Kidney (tissue), 14 donors: ENCODE results near the gene RBCK1. TPM values are rescaled to one million over a fixed set of nuclear protein-coding genes. Genes with fewer than 3 reads are reported as not detected.
A peak's percentile ranks its signal among the peaks of the same experiment; 100 is the strongest.

Source experiments
- DNase-seq, 5 donors: peaks; one replicate each; pipeline ENCODE4 v3.0.0-alpha.2; 2013 to 2020
- FAIRE-seq: peaks from 2 replicates; lab custom pipeline; 2012; peaks lifted over from hg19 to GRCh38; lab: Jason Lieb, UNC
- H3K27ac ChIP-seq, 2 donors: one replicate each; pipeline ENCODE4 v1.7.0; 2013; ENCODE audit warnings: low read depth in 2 of 2, low read length in 2 of 2, inconsistent platforms in 1 of 2
- H3K27me3 ChIP-seq: one replicate; pipeline ENCODE4 v1.7.1; 2013; ENCODE audit warnings: low read length, inconsistent platforms; ENCODE audit not compliant: control insufficient read depth, insufficient read depth
- H3K36me3 ChIP-seq, 3 donors: one replicate each; pipeline versions ENCODE4 v1.7.0 to v1.7.1; 2013; ENCODE audit warnings: low read length in 3 of 3, control low read depth in 1 of 3, inconsistent platforms in 1 of 3; ENCODE audit not compliant: insufficient read depth in 3 of 3, control insufficient read depth in 2 of 3
- H3K4me1 ChIP-seq, 3 donors: one replicate each; pipeline versions ENCODE4 v1.7.0 to v1.7.1; 2013; ENCODE audit warnings: low read length in 3 of 3, inconsistent platforms in 1 of 3, low read depth in 1 of 3; ENCODE audit not compliant: control insufficient read depth in 2 of 3, insufficient read depth in 2 of 3
- H3K4me3 ChIP-seq, 3 donors: one replicate each; pipeline versions ENCODE4 v1.7.0 to v1.8.1; 2013; ENCODE audit warnings: low read length in 3 of 3, control low read depth in 1 of 3, inconsistent platforms in 1 of 3
- H3K9ac ChIP-seq, 3 donors: one replicate each; pipeline versions ENCODE4 v1.7.0 to v1.7.1; 2013; ENCODE audit warnings: low read length in 3 of 3, control low read depth in 1 of 3, inconsistent platforms in 1 of 3
- H3K9me3 ChIP-seq, 3 donors: one replicate each; pipeline versions ENCODE4 v1.7.0 to v1.7.1; 2013; ENCODE audit warnings: low read length in 3 of 3, control low read depth in 1 of 3, inconsistent platforms in 1 of 3; ENCODE audit not compliant: control insufficient read depth in 2 of 3, insufficient read depth in 1 of 3
- CTCF ChIP-seq: IDR thresholded peaks from 3 replicates; pipeline ENCODE4 v1.5.1; 2012; ENCODE audit warnings: mild to moderate bottlenecking, moderate library complexity, borderline replicate concordance; ENCODE audit not compliant: insufficient read depth; ENCODE audit errors: extremely low read depth
- intact Hi-C: fragments of 100-400 bp; cut with DNase I; formaldehyde crosslinking; loops from one replicate; pipeline ENCODE4 v1.11.1; 2022
- polyA plus RNA-seq: library from polyadenylated mRNA; stranded (reverse); fragments of 350-450 nt; fragmentation: Illumina TruSeq; extraction: RNeasy Lipid Tissue Mini Kit (QIAGEN cat#74804); gene quantifications from one replicate; pipeline ENCODE4 v1.2.3, GENCODE V29; 2014; ENCODE audit warnings: low read depth, low replicate concordance; ENCODE audit not compliant: insufficient read depth
- total RNA-seq: library from RNA; stranded (reverse); fragmentation: NEBNext Ultra II Directional; extraction: Animal tissue kit (Norgen Biotek cat#: 25700); gene quantifications from one replicate; pipeline ENCODE4 v1.2.1, GENCODE V29; 2021
- donor health status: control.
- donor health status: control.
- donor health status: control.
- donor health status: control.
- donor health status: control.
- donor health status: DM: yes; HTN: yes; CAD: no.
- donor health status: Normal renal cell carcinoma (clear cell type).

The RBCK1 gene
- total and polyA plus RNA-seq, 2 donors from 2014 or later: 73.0 to 93.6 TPM

GRCh38 chr20:367486-367887 lies 40.6 kb upstream of the RBCK1 start:
- Histone ChIP-seq H3K27ac (no peak overlapping the region), H3K9me3 (no peaks in the 10 kb centered on the region), H3K36me3 (no peaks in the 10 kb centered on the region), H3K4me3 (no peak overlapping the region), H3K27me3 (no peaks in the 10 kb centered on the region), H3K9ac (no peak overlapping the region), H3K4me1 (peaks cover 0 to 15% (median 7%) of the 10 kb centered on the region in 3 donors)
- intact Hi-C loops: no loop called here
- peak in 1 of 5 donors; percentile 22 for DNase-seq
- TF ChIP-seq CTCF: no peak
- no peak for FAIRE-seq

- intact Hi-C loops: no loop called here
- DNase-seq (no peak), FAIRE-seq (no peak)
- H3K4me3 ChIP-seq: no peak overlapping the region
- H3K4me1 ChIP-seq: peaks cover 0 to 17% (median 7%) of the 10 kb centered on the region in 3 donors
- no peaks in the 10 kb centered on the region for H3K9me3 ChIP-seq
- no peaks in the 10 kb centered on the region for H3K36me3 ChIP-seq
- H3K27me3 ChIP-seq: no peaks in the 10 kb centered on the region
- no peak overlapping the region for H3K27ac ChIP-seq
- TF ChIP-seq CTCF: no peak
- no peak overlapping the region for H3K9ac ChIP-seq
Observed at GRCh38 chr20:368915-369314, 39.2 kb upstream of the RBCK1 start.

GRCh38 chr20:370151-370600 lies 37.9 kb upstream of the RBCK1 start:
- intact Hi-C loops: no loop called here
- H3K4me3 ChIP-seq: no peak overlapping the region
- no peak overlapping the region for H3K27ac ChIP-seq
- FAIRE-seq (no peak), DNase-seq (peak in 1 of 5 donors; percentile 21)
- no peak overlapping the region for H3K9ac ChIP-seq
- no peaks in the 10 kb centered on the region for H3K36me3 ChIP-seq
- H3K27me3 ChIP-seq: no peaks in the 10 kb centered on the region
- no peaks in the 10 kb centered on the region for H3K9me3 ChIP-seq
- H3K4me1 ChIP-seq: peaks cover 0 to 16% (median 7%) of the 10 kb centered on the region in 3 donors
- TF ChIP-seq CTCF: no peak
